GM12892 (cell line): Measurements from ENCODE around the gene TSPAN33.

ENCODE experiments used
- POLR2A ChIP-seq: IDR thresholded peaks from 2 replicates; pipeline ENCODE4 v1.6.1; 2011; ENCODE audit warnings: low read depth, low read length, control low read depth
- POLR2AphosphoS5 ChIP-seq: IDR thresholded peaks from 2 replicates; pipeline ENCODE4 v1.6.1; 2011; ENCODE audit warnings: low read depth, low read length, control low read depth

DNA sequence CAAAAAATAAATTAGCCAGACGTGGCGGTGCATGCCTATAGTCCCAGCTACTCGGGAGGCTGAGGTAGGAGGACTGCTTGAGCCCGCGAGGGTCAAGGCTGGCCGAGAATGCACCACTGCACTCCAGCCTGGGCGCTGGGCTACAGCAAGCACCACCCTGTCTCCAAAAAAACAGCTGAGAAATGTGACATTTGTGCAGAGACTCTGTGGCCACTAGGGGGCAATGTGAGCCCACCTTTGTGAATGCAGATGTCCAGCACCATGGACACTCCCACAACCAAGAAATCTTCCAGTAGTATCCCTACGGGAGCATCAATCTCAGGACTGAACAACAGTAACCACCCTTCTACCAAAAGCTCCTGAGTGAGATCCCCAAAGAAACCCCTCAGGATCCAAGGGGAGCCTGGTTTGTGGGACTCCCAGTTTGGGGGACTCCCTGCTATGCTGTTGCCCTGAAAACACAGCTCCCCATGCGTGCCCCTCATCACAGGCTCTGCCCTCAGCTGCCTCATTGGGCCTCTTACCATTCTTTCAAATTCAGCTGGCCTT lies 74.1 kb downstream of the TSPAN33 start:
- TF ChIP-seq POLR2A (no peak), POLR2AphosphoS5 (no peak)
